ENCODE measurements around the gene WNT5A.

WNT5A gene

GRCh38 chr3:55481744-55482495 is 5.2 kb downstream of the WNT5A start:
- DNase-seq (ENCODE audit: low read depth, low spot score) = peak; percentile 59

DNA sequence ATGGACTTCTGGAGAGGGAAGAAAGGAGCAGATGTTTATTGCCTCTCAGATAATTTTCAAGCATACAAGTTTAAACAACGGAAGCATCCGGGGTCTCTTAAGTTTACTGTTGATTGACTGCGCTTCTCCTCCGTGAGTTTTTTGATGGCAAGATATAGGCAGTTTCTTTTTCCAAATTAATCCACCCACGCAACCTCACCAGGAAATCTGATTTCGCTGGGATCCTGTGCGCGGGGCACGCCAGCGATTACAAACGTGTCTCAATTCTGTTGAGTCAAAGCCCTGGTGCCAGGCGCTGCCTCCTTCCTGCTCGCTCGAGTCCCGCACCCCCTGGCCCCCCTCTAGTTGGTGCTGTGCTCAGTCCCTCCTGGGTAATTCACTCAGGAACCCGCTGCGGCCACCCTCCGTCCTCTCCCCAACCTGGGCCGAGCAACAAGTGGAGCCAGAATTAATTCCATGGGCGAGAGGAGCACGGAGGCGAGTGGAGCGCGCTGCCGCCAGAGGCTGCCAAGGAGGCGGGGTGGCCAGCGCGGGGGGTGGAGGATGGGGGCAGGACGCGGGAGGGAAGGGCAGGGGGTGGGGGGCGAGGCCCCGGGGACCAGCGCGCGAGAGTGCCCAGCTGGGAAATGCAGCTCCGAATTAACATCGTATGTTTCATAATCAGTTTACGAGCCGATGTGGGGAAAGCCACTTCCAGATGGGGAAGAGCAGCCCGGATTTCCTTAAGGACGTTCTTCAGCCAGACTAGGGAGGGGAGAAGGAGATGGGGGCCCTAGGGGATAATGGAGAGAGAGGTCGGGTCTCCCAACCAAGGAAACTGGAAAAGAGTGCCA is 6.0 kb downstream of the WNT5A start:
- peak; percentile 32 for DNase-seq (ENCODE audit: low read depth, low spot score)

- DNase-seq (ENCODE audit: low read depth, low spot score) = no peak
Observed at GRCh38 chr3:55477306-55478303, 9.5 kb downstream of the WNT5A start.

GRCh38 chr3:55476515-55476914 is 10.6 kb downstream of the WNT5A start:
- no peak for DNase-seq (ENCODE audit: low read depth, low spot score)

GRCh38 chr3:55474213-55474632 is 12.9 kb downstream of the WNT5A start:
- no peak for DNase-seq (ENCODE audit: low read depth, low spot score)

- DNase-seq (ENCODE audit: low read depth, low spot score) = no peak
Observed at GRCh38 chr3:55473788-55474187, 13.3 kb downstream of the WNT5A start.

- DNase-seq (ENCODE audit: low read depth, low spot score) = no peak
Observed at GRCh38 chr3:55471522-55472280, 15.4 kb downstream of the WNT5A start.

- DNase-seq (ENCODE audit: low read depth, low spot score) = no peak
Observed at GRCh38 chr3:55471084-55471483, 16.0 kb downstream of the WNT5A start.

GRCh38 chr3:55469957-55470526 is 17.1 kb downstream of the WNT5A start:
- no peak for DNase-seq (ENCODE audit: low read depth, low spot score)

DNA sequence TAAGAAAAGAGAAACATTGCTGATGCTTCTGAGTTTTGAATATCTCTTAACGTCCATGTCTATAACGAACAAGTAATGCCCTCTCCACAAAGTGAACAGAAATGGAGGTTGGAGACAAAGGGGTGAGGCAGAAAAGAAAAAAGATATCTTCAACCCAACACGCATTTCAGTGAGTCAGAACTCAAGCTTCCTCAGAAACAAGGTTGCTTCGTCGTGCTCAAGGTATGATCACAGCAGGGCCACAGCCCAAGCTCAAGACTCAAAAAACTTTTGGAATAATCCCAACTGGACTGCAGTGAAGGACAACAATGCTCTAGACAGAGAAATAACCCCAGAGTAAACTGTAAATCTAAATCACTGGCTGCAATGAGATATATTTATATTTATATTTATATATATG is 18.9 kb downstream of the WNT5A start:
- no peak for DNase-seq (ENCODE audit: low read depth, low spot score)

- no peak for DNase-seq (ENCODE audit: low read depth, low spot score)
Observed at GRCh38 chr3:55467099-55467498, 20.0 kb downstream of the WNT5A start.

GRCh38 chr3:55466526-55466925 is 20.6 kb downstream of the WNT5A start:
- DNase-seq (ENCODE audit: low read depth, low spot score) = no peak

GRCh38 chr3:55461896-55462295 is 25.2 kb downstream of the WNT5A start:
- DNase-seq (ENCODE audit: low read depth, low spot score) = no peak

- no peak for DNase-seq (ENCODE audit: low read depth, low spot score)
Observed at GRCh38 chr3:55459838-55460237, 27.3 kb downstream of the WNT5A start.

DNA sequence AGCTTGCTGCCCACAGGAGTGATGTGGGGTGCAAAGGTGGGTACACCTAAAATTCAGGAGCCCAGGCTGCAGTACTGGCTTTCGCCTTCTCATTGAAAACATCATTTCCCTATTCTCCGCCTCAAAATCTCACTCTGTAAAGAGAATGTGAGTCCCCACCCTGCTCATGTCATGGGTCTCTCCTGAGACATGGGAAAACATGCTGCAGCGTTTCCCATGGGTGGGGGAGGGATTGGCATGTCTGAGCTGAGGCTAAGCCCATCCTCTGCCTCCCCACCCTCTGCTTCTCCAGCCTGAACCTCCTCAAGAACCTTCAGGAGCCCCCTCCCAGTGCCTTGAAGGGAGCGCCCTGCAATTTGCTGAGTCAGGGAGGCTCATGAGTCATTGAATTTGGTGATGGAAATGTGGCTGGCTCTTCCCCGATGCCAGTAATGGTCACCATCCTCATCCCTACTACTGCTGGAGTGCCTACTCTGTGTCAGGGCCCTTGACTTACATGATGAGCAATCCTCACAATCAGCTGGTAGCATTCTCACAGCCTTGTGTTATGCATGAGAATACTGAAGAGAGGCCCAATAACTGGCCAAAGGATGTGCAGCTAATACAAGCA is 28.8 kb downstream of the WNT5A start:
- no peak for DNase-seq (ENCODE audit: low read depth, low spot score)

GRCh38 chr3:55455915-55456314 is 31.2 kb downstream of the WNT5A start:
- DNase-seq (ENCODE audit: low read depth, low spot score) = no peak

GRCh38 chr3:55454611-55455010 is 32.5 kb downstream of the WNT5A start:
- no peak for DNase-seq (ENCODE audit: low read depth, low spot score)

- DNase-seq (ENCODE audit: low read depth, low spot score) = no peak
Observed at GRCh38 chr3:55453886-55454496, 33.1 kb downstream of the WNT5A start.

GRCh38 chr3:55452886-55453285 is 34.2 kb downstream of the WNT5A start:
- DNase-seq (ENCODE audit: low read depth, low spot score) = no peak

- no peak for DNase-seq (ENCODE audit: low read depth, low spot score)
Observed at GRCh38 chr3:55449527-55449926, 37.6 kb downstream of the WNT5A start.

Data from ELF-1 (cell line).